Mucosa of gallbladder (tissue), 1 donor: ENCODE measurements around the gene RMND1. TPM values are rescaled to one million over a fixed set of nuclear protein-coding genes. Genes with fewer than 3 reads are reported as not detected.
"Not testable (repeated sequence)": the region's sequence is repeated elsewhere in the genome, so short reads cannot be mapped to it uniquely, and the experiment has no call there.

Source experiments
- DNase-seq: peaks from one replicate; pipeline ENCODE4 v3.0.0-alpha.2; 2020; ENCODE audit warnings: low spot score
- total RNA-seq: library from RNA; stranded (reverse); gene quantifications from one replicate; pipeline ENCODE4 v1.2.1, GENCODE V29; 2021
- donor health status: DM: no; HTN: no; CAD: no.

RMND1 gene
- total RNA-seq, 1 donor from 2014 or later: 16.0 TPM

DNA sequence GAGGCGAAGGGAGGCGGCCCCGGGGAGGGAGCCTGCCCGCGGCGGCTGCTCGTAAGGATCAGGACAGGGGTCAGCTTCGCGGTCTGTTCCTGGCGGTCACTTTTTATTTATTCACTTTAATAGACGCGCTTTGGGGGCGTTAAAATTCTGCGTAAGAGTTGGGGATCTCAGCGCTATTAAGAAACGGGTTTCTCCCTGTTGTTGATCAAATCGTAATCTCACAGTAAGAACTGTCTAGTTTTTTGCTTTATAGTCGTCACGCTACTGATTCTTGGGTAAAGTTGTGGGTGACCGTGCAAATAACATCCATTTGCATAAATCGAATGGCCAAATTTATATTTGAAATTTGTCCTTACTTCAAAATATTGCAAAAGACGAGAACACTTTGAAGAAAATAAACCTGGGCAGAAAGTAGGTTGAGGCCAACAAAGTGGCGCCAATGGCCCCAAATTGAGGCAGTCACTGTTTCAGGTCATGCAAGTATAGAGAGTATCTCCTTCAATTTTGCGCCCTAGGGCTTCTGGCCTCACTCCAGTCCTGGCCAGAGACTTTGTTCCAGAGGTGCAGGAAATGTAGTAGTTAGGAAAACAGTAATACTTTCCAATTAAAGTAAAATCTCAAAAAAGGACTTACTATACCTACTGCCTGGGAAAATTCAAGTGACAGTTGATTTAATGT, 963 bp upstream of the RMND1 start:
- no peak for DNase-seq

DNA sequence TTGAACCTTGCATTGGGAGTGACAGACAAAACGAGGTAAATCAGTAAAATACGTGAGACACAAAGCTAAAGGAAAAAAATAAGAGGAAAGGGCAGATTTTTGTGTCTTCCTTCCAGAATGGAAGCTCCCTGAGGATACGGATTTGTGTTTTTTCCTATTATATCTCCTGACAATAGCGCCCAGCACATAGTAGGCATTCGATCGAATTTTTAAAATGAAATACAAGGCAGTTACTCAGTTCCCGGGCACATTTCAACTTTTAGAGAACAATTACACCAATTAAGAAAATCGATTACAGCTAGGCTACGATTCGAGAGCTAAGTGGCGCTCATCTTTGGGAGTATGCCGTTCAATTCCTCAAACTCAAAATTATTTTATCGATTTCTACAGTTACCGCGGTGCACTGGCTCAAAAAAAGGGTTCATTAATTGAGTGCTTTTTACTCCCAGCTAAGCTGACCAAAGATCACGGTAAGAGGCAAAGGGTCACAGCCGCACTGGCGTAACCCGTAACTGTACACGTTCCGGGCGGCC, 443 bp downstream of the RMND1 start:
- DNase-seq: no peak

DNA sequence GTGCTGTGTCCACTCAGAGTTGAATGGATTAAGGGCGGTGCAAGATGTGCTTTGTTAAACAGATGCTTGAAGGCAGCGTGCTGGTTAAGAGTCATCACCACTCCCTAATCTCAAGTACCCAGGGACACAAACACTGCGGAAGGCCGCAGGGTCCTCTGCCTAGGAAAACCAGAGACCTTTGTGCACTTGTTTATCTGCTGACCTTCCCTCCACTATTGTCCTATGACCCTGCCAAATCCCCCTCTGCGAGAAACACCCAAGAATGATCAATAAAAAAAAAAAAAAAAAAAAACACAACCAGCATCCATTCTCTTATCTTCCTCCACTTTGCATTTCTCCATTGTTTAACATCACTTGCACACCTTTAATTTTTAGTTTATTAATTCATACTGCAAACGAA, 998 bp downstream of the RMND1 start:
- not testable (repeated sequence) for DNase-seq

DNA sequence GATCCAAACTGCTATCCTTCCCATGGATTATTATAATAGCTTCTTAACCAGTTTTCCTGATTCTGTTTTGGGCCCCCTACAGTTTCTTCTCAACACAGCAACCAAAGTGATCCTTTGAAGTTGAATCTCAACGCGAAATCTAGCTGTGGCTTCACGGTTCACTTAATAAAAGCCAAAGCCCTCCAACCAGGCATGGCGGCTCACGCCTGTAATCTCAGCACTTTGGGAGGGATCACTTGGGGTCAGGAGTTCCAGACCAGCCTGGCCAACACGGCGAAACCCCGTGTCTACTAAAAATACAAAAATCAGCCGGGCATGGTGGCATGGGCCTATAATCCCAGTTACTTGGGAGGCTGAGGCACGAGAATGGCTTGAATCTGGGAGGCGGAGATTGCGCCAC, 3.3 kb downstream of the RMND1 start:
- no peak for DNase-seq

DNA sequence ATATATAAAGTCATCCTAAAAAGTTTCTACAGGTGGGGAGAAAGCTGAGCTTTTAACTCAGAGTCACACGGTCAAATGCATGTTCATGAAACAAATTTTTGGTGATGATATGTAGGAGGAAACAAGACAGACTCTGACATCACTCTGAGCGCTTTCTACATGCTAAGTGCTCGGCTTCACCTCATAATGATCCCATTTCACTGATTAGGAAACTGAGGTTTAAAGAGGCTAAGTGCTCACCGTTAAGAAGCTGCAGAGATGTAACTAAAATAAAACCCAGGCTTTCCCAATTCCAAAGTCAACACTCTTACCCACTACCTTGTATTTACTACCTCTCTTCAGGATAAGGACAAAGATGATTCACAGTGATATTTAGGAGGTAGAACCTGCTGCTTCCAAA, 4.7 kb downstream of the RMND1 start:
- DNase-seq: no peak

DNA sequence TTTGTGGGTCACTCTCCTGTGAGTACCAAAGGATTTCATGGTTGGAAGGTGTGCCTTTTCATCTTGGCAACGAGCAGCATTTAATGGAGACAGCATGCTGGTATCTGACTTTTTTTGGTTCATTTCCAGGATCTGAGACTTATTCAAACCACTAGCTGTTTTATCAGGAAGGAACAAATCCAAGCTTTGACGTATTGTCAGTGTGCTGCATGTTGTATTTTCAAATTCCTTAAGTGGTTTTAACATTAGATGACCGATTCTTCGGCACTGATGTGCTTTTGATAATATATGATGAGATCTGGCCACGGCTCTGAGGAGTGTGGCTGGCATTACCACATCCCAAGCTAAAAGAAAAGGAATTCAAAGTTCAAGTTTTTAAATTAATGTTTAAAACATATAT, 6.4 kb downstream of the RMND1 start:
- DNase-seq: no peak

DNA sequence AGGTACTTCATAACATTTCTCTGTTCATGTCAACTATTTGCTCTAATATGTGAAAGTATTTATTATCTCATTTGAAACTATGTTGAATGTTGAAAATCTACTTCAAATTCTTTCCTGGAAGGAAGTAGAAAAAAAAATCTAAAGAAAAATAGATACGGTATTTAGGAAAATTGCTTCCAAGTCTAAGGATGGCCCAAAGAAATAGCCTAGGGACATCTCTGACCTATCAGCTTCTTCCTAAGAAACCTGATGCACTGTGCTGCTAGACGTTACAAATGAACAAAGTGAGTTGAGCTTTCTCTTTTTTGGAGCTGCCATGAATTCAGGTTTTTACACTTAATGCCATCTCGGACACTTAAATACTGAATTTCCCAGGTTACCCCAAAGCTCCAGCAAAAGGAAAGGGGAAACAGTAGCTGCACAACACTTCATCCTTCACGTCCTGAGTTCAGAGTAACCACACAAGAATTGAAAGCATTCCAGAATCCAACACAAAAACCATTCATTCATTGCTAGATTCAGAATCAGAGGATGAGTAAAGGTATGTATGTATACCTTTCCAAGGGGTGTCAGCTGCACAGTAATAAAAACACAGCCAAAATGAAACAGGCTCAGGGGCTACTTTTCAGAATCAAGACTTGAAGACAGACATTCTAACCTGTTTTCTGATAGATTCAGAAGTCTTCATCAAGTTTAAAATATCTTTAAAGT, 7.9 kb downstream of the RMND1 start:
- DNase-seq: no peak

DNA sequence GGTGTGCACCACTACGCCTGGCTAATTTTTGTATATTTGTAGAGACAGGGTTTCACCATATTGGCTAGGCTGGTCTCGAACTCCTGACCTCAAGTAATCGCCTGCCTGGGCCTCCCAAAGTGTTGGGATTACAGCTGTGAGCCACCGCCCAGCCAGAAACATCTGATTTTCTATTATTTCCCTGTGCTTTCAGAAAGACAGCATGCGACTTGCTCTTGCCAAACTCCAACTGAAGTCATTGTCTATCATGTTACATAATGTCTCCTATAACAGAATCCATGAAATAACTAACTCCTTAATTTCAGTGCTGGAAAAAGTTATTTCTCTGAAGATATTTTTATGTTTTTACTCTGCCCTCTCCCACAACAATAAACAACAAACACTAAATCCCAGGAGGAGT, 8.5 kb downstream of the RMND1 start:
- DNase-seq: no peak

DNA sequence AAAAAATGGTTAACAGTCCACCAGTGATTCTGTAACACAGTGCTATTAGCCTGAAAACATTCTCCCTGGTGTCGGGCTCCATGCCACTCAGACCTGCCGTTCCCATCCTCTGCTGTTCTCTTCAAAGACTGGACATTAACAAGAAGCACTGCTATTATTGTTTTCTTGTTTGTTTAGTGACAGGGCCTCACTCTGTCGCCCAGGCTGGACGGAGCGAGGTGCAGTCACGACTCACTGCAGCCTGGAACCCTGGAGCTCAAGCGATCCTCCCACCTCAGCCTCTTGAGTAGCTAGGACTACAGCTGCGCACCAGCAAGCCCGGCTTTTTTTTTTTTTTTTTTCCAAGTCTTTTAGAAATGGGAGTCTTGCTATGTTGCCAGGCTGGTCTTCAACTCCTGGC, 9.6 kb downstream of the RMND1 start:
- DNase-seq: no peak

DNA sequence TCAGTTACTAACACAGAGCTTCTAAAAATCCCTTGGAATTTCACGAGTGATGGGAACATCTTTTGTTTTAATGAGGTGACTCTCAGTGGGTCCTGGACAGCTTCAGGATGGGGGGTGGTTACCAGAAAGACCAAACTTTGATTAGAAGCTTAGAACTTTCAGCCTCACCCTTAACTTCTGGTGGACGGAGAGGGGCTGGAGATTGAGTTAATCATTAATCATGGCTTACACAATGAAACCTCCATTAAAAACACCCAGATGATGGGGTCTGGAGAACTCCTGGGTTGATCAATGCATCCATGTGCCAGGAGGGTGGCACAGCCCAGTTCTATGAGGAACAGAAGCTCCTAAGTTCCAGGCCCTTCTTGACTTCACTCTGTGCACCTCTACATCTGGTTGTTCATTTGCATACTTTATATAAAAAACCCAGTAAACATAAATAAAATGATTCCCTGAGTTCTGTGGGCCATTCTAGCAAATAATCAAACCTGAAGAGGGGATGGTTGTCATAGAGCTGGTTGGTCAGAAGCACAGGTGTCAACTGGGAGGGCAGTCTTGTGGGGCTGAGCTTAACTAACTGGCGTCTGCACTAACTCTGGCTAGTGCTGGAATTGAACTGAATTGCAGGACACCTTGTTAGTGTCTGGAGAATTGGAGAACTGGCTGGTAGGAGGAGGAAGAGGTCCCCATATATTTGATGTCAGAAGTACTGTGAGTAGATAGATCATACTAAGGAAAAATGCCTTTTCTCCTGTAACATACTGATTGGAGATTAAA, 10.3 kb downstream of the RMND1 start:
- no peak for DNase-seq

DNA sequence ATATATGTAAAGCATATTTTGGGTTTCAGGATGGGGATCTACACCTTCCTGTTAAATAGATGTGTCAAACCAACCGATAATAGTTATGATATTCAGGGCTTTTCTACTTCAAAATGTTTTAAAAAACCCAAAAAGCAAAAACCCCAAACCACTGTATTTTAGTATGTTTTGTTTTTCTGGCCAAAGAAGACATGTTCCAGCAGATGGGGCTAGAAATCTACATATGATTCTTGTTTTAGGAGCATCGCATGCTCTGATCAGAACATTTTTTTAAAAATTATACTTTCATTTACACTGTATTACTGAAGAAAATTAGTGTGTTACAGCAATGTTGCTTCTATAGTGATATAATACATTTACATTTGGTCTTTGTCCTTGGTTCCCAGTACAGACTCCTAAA, 11.0 kb downstream of the RMND1 start:
- DNase-seq: no peak

DNA sequence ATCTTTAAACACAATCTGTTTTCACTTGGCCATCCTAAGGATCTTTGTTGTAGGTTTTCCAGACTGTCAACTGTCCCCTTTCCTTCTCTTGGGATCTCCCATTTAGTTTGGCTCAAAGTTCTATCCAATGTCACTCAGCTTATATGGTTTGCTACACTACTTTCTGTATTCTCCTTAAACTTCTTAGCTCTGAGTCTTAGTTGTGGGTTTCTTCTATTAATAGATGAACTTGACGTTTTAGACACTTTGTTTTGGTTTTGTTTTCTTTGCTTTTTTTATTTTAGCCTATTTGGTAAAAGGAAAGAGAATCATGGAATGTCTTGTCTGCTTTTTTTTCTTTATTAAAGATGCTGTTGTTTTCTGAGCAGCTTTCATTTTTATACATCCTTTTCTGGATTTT, 11.4 kb downstream of the RMND1 start:
- no peak for DNase-seq

DNA sequence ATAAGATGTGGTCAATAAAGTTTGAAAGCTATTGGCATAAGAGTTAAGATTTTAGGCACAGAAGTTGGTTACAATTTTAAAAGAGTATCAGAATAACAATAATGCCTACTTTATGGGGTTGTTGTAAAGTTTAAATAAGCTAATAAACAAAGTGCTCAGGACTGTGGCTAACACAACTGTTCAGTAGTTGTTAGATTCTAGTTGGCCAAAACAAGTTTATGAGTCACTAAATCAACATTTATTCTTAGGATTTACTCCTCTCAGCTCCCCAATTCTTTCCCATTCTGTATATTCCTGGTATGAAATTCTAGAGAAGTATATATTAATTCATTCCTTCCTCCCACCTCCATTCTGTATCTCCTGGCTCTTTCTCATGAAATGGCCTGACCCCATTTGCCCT, 14.5 kb downstream of the RMND1 start:
- no peak for DNase-seq

DNA sequence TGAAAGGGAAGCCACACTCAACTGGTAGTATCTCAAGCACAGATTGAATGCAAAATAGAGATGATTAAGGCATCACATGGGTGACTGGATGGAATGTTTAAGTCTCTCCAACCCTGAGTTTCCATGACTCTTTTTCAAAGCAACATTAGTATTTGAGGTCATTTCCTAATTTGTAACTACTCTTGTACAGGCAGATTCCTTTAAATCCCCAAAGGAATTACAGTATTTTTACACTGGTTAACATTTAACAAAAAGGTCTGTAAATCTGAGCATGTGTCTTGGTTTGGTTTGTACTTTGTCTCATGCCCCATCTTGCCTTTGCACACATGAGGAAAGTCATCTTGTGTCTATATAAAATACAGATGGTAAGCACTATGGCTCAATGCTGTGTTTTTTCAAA, 15.1 kb downstream of the RMND1 start:
- DNase-seq: no peak

DNA sequence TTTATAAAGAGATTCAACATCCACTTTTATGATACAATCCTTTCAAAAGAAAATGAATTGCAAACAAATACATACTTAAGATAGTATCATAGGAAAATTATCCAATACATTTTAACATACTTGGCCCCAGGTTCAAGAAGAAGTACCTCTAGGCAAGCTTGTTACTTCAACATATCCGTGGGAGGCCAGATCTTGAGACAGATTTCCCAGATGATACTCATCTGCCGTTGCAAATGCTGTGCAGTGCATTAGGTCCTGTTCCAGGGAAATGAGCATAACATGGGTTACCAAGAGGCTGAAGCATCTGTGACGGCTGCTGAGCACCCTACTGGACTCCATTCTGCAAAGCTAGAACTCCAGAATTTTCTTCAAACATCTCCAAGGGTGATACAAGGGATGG, 15.6 kb downstream of the RMND1 start:
- no peak for DNase-seq

DNA sequence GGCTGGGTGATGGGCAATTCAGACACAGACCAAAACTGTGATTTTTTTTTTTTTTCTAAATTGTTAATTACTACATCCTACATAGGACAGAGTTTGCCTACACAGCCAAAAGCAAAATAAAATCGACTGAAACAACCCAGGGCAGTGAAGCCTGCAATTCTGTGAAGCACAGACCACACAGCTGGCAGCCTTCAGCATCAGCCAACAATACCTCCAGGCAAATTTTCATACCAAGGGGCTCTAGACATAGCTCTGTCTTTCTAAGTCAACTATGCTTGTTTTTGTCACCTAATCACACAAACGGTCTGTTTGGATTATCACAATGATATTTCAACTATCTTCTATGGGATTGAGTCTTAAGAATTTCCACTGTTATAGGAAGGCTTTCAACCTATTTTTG, 17.6 kb downstream of the RMND1 start:
- no peak for DNase-seq

DNA sequence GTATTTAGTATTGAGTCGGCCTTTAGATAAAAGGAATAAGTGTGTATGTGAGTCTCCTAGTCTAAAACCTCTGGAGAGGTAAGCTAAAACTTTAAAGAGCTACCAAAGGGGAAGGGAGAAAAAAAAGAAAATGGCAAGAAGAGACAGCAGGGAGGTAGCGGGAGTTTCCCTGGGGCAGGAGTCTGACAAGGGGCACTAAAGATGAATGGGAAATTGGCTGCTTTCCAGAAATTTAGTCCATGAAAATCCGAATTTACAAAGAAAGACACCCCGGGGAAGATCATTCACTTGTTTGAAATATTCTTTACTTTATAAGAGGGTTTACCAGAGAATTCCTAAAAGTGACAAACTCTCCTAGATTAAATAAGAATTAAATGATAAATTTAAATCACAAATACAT, 19.3 kb downstream of the RMND1 start:
- no peak for DNase-seq

DNA sequence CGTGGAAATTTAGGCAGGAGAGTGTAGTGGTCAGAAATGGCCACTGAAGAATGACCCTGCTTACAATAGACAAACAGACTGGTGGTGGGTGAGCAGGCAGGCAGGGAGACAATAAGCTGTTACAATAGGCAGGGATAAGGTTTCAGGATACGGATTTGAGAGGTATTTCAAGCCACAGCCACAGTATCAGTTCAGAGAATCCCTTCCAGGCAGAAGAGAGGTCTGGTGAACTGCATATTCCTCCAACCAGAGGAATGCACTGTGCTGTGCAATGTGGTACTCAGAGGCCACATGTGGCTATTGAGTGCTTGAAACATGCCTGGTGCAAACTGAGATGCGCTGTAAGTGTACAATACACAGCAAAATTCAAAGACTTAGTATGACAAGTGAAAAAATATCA, 20.6 kb downstream of the RMND1 start:
- DNase-seq: no peak

DNA sequence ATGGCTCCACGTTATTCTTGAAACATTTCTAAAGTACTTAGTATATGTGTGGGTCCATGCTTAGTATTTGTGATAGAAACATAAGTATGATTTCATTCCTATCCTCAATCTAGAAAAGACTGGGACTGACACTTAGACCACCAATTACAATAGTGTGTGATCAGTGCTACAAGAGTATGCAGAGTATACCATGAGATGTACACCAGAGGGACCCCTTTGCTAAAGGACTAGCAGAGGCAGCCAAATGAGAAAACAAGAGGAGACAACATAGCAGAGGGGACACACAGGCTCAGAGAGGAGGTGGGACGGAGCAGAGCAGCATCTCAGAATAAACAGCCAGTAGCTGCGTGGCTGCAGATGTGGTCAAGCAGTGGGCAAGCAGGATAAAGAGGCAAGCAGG, 21.0 kb downstream of the RMND1 start:
- DNase-seq: no peak

DNA sequence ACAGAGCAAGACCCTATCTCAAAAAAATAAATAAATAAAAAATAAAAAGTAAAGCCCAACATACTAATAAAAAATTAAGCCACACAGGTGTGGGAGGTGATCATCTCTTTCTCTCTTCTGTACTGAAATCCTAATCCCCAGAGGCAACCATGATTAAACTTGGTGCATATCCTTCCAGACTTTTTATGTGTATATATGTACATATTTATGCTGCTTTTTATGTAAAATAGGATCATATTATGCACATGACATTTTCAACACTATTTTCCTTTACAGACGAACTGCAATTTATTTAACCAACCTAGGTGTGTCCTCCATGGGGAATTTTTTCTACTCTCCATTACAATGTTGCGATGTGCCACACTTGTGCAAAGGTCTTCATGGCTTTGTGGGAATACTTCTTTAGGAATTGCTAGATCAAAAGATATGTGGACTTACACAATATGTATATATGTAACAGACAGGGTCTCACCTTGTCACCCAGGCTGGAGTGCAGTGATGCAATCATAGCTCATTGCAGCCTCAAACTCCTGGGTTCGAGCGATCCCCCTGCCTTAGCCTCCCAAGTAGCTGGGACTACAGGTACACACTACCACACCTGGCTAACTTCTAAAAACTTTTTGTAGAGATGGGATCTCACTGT, 23.7 kb downstream of the RMND1 start:
- DNase-seq: no peak

DNA sequence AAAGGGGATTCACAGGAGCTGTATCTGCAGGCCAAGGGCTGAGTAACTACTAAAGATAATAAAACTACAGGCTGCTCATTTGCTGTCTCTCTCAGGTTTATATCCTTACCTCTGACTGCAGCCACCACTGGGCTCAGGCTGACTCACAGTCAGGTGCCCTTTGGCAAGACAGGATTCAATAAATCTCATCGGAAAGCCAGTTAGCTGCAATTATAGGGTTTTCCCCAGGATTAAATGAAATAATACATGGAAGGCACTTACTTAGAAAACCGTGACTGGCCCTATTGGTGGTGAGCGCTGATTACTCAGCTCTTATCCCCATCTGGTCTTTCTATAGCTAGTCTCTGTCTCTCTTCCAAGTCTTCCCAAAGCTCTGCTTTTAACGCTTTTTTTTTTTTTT, 26.4 kb downstream of the RMND1 start:
- DNase-seq: no peak

DNA sequence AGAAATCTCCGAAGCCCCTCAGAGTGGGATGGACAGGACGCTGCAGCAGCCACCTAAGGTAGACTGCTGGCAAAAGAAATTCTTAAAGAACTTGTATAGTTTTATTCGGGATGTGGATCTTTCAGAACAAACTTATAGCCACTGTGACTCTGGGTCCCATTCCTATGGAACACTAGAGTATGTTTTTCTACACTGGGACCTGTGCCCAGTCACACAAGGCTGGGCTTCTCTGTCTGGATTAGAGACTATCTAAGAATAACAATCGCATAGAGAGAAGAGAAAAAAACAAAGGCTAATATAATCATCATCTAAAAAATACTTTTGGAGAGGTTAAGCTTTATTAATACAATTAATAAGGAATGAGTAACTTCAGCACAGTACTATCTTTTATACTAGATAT, 28.9 kb downstream of the RMND1 start:
- DNase-seq: no peak
